GM12878 (cell line): ENCODE measurements around the gene PTGR3. TPM values are rescaled to one million over a fixed set of nuclear protein-coding genes. Genes with fewer than 3 reads are reported as not detected.

ENCODE experiments used
- ATAC-seq: fragments of 200-7000 bp; cut with Tn5 transposase; 3 replicates; pipeline ENCODE4 v1.9.1; 2020; ENCODE audit warnings: mild to moderate bottlenecking, moderate library complexity
- BruUV-seq: library from RNA; stranded (reverse); fragments of 400-500 nt; replicated peaks from 2 replicates; lab custom pipeline; 2021; lab: Mats Ljungman, UMichigan
- CTCF ChIA-PET: fragments of 300-600 bp; sonication (Branson Sonifier 250); formaldehyde crosslinking; extraction: SDS; loops from one replicate; lab custom pipeline; 2021; ENCODE audit warnings: inconsistent platforms; lab: Yijun Ruan, JAX
- POLR2A ChIA-PET: fragments of 350-600 bp; formaldehyde crosslinking; extraction: SDS; loops from one replicate; lab custom pipeline; 2021; ENCODE audit warnings: inconsistent platforms; lab: Charles Lee
- RAD21 ChIA-PET: fragments of 300-600 bp; sonication (Branson Sonifier 250); formaldehyde crosslinking; loops from one replicate; lab custom pipeline; 2023; ENCODE audit warnings: antibody characterized with exemption; ENCODE audit not compliant: unreplicated experiment; lab: Charles Lee
- SMC1A ChIA-PET: fragments of 300-600 bp; sonication (Branson Sonifier 250); formaldehyde crosslinking; loops from one replicate; lab custom pipeline; 2023; ENCODE audit not compliant: unreplicated experiment, uncharacterized antibody; lab: Charles Lee
- DNase-seq: peaks from one replicate; pipeline ENCODE4 v3.0.0-alpha.2; 2011; ENCODE audit warnings: low read depth, low spot score
- FAIRE-seq: peaks from 3 replicates; lab custom pipeline; 2011; peaks lifted over from hg19 to GRCh38; lab: Jason Lieb, UNC
- H2AFZ ChIP-seq: 2 replicates; pipeline ENCODE4 v1.6.0; 2011; ENCODE audit warnings: low read depth, low read length, control low read depth; ENCODE audit not compliant: control insufficient read depth
- H3K27ac ChIP-seq: 2 replicates; pipeline ENCODE4 v1.5.1; 2011; ENCODE audit warnings: control low read depth; ENCODE audit not compliant: control insufficient read depth, insufficient read depth
- H3K27me3 ChIP-seq, 2 experiments: replicated peaks in 1 of 2; 2 replicates each; pipeline versions ENCODE4 v1.6.0 to v1.6.1; 2011; ENCODE audit warnings: low read length in 1 of 2; ENCODE audit not compliant: control insufficient read depth in 2 of 2, insufficient read depth in 2 of 2
- H3K36me3 ChIP-seq, 2 experiments: 2 replicates each; pipeline ENCODE4 v1.5.1; 2011; ENCODE audit warnings: low read length in 1 of 2; ENCODE audit not compliant: control insufficient read depth in 2 of 2, insufficient read depth in 2 of 2
- H3K4me1 ChIP-seq: 2 replicates; pipeline ENCODE4 v1.6.1; 2011; ENCODE audit warnings: mild to moderate bottlenecking, low read length, moderate library complexity, mixed read lengths; ENCODE audit not compliant: control insufficient read depth, insufficient read depth
- H3K4me2 ChIP-seq: 2 replicates; pipeline ENCODE4 v1.6.0; 2011; ENCODE audit warnings: control low read depth; ENCODE audit not compliant: control insufficient read depth, insufficient read depth
- H3K4me3 ChIP-seq: fragments of 200-600 bp; sonication (generic); 2 replicates; pipeline ENCODE4 v1.5.1; 2016
- H3K79me2 ChIP-seq: 2 replicates; pipeline ENCODE4 v1.6.0; 2011; ENCODE audit warnings: low read length; ENCODE audit not compliant: control insufficient read depth, insufficient read depth
- H3K9ac ChIP-seq: 2 replicates; pipeline ENCODE4 v1.8.0; 2011; ENCODE audit warnings: low read length, control low read depth, mixed read lengths; ENCODE audit not compliant: control insufficient read depth, insufficient read depth
- H3K9me3 ChIP-seq: replicated peaks from 3 replicates; pipeline ENCODE4 v1.5.1; 2011; ENCODE audit warnings: mild to moderate bottlenecking, low read length; ENCODE audit not compliant: control insufficient read depth, insufficient read depth
- H4K20me1 ChIP-seq: 2 replicates; pipeline ENCODE4 v1.6.0; 2011; ENCODE audit not compliant: control insufficient read depth, insufficient read depth
- CTCF ChIP-seq, 3 experiments: IDR thresholded peaks in 2 of 3; conservative IDR thresholded peaks in 1 of 3; 2 replicates each; pipeline ENCODE4 v1.5.1; 2011; ENCODE audit warnings: low read depth in 3 of 3, low read length in 3 of 3, mild to moderate bottlenecking in 3 of 3, control low read depth in 2 of 3, moderate library complexity in 2 of 3, inconsistent platforms in 1 of 3, mixed read lengths in 1 of 3; ENCODE audit not compliant: control insufficient read depth in 2 of 3, insufficient read depth in 1 of 3; ENCODE audit errors: extremely low read depth in 1 of 3
- GABPA ChIP-seq: IDR thresholded peaks from 2 replicates; pipeline ENCODE4 v1.6.1; 2014; ENCODE audit warnings: antibody characterized with exemption, low read depth, mild to moderate bottlenecking, inconsistent platforms
- IKZF1 ChIP-seq: fragments of 450-650 bp; conservative IDR thresholded peaks from 2 replicates; pipeline ENCODE4 v1.6.1; 2017; ENCODE audit warnings: antibody characterized with exemption, mild to moderate bottlenecking
- RAD21 ChIP-seq: IDR thresholded peaks from 2 replicates; pipeline ENCODE4 v1.6.1; 2011; ENCODE audit warnings: mild to moderate bottlenecking, low read depth, low read length, moderate library complexity; ENCODE audit not compliant: insufficient read depth
- WGBS: methylation state at CpG from one replicate; pipeline ENCODE4 v1.1.6; 2016; ENCODE audit warnings: low lambda C conversion rate; ENCODE audit not compliant: insufficient replicate concordance, insufficient coverage; ENCODE audit errors: missing lambda C conversion rate; 5-methylcytosine and 5-hydroxymethylcytosine counted together
- in situ Hi-C: fragments of 300-500 bp; cut with MboI; formaldehyde crosslinking; loops from 9 replicates; pipeline ENCODE4 v1.14.3; 2018; ENCODE audit warnings: mixed read lengths
- intact Hi-C: fragments of 100-400 bp; cut with micrococcal nuclease; formaldehyde crosslinking; loops from one replicate; pipeline ENCODE4 v1.14.2; 2022; ENCODE audit not compliant: unreplicated experiment
- polyA plus RNA-seq, 11 experiments: library from polyadenylated mRNA; depleted of rRNA in 4 of 11; unstranded in 6 of 11; stranded (reverse) in 5 of 11; fragments of >200 nt; fragmentation: Nextera tagmentation in 4 of 11; fragmentation: Illumina TruSeq in 1 of 11; extraction: Ambion mirVana in 4 of 11; extraction: Trizol in 1 of 11; gene quantifications; 1 replicate in 1 of 11; 2 replicates in 10 of 11; pipeline versions ENCODE4 v1.2.1 to v1.2.3, GENCODE V29; 2011 to 2016; ENCODE audit warnings: inconsistent platforms in 2 of 11, missing spikeins in 2 of 11, low read depth in 1 of 11
- total RNA-seq, 4 experiments: library from RNA; depleted of rRNA in 3 of 4; stranded (reverse); fragments of >200 nt in 3 of 4; fragmentation: Illumina TruSeq in 1 of 4; extraction: Trizol in 1 of 4; gene quantifications; 2 replicates each; pipeline versions ENCODE4 v1.2.1 to v1.2.3, GENCODE V29; 2013 to 2021

The PTGR3 gene
- total and polyA plus RNA-seq, 10 of the 15 experiments (the other 5 are each of a cell fraction or from before 2014, with no cell fraction given) = 6.2 to 69.8 (median 21.9) TPM

DNA sequence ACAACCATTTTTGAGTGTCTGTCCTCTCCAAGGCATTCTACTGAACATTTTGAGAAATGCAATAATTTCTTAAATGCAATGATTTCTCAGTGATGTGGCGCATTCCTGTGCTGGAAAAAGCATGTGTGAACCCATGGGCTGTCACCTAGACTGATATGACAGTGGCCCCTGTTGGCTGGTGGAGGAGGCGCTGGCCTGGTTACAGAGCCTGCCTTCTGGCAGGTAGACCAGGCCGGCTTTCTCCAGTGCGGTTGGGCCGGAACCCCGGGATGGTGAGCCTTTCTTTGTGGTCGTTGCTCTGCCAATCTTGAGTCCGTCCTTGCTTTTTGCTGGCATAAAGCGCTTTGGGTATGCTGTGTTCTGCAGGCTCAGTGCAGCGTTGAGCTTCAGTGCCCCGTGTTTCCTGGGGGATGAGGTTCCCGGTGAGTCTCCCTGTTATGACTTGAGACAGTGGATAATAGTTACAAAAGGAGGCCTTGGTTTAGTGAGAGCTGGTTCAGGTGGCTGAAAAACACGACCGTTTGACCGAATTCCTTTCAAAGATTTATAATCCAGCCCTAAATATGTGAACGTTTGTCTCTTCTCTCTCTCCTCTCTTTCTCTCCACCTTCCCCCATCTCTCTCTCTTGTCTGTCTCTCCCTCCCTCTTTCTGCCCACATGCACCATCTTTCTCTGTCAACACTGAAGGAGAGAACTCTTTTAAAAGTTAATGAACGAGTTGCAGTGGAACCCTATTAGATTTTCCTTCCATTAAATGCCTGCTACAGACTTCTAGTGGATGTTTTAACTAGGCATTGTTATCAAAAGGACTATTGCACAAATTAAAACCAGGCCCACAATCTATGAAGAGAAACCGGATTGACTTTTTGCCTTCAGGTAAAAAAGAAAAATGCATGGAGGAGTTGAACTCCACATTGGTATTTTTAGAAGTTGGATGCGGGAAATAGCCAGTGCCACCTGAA, 35.7 kb upstream of the PTGR3 start:
- Histone ChIP-seq H3K9ac (no peak overlapping the region), H3K4me2 (no peak overlapping the region), H3K79me2 (peaks cover 24% of the 10 kb centered on the region), H3K4me1 (peaks cover 12% of the 10 kb centered on the region), H3K9me3 (no peaks in the 10 kb centered on the region), H4K20me1 (no peaks in the 10 kb centered on the region), H3K27ac (no peak overlapping the region), H3K36me3 (no peaks in the 10 kb centered on the region), H2AFZ (no peak overlapping the region), H3K4me3 (no peak overlapping the region), H3K27me3 (no peaks in the 10 kb centered on the region)
- intact Hi-C loops (no loop called here), in situ Hi-C loops (no loop called here)
- DNase-seq = no peak
- ChIA-PET RAD21 (interaction anchor here (0.7 kb wide), 1 partner anchor 14 kb away, joined by 3 read pairs; no protein-coding TSS in a partner anchor), SMC1A (interaction anchor here (1.1 to 2.6 kb wide), 7 partner anchors 12 to 71 kb away, joined by 3 to 10 read pairs (median 4); partner anchors contain the start of gene TSHZ1), CTCF (interaction anchor here (1.0 to 2.3 kb wide), 5 partner anchors 11 to 592 kb away, joined by 3 to 8 read pairs (median 3); no protein-coding TSS in a partner anchor), POLR2A (no interaction called here)
- peak; percentile 53 for TF ChIP-seq RAD21
- TF ChIP-seq IKZF1 = no peak
- TF ChIP-seq CTCF (IDR thresholded peaks at IDR 0.05 in 2 of 3, conservative IDR thresholded peaks at IDR 0.05 in 1 of 3; ENCODE audit: control insufficient read depth in 2 of 3, extremely low read depth in 1 of 3, insufficient read depth in 1 of 3, low read depth in 3 of 3, low read length in 3 of 3) = peak; percentile 6 to 38 (median 36); a peak in 2 of 6 replicates
- TF ChIP-seq GABPA = no peak
- no peak for FAIRE-seq
- 93% methylated on average over 19 of the region's 19 CpGs for WGBS
- no TSS peak for BruUV-seq
- peak; percentile 45; the same call in 1 of the 3 replicates for ATAC-seq
